GM21529 (cell line): ENCODE results near the gene OSBPL3.
"Not testable (repeated sequence)": the region's sequence is repeated elsewhere in the genome, so short reads cannot be mapped to it uniquely, and the experiment has no call there.

Source experiments
- ATAC-seq: cut with Tn5 transposase; IDR thresholded peaks from one replicate; pipeline ENCODE4 v1.9.1; 2021; ENCODE audit not compliant: unreplicated experiment

The OSBPL3 gene

DNA sequence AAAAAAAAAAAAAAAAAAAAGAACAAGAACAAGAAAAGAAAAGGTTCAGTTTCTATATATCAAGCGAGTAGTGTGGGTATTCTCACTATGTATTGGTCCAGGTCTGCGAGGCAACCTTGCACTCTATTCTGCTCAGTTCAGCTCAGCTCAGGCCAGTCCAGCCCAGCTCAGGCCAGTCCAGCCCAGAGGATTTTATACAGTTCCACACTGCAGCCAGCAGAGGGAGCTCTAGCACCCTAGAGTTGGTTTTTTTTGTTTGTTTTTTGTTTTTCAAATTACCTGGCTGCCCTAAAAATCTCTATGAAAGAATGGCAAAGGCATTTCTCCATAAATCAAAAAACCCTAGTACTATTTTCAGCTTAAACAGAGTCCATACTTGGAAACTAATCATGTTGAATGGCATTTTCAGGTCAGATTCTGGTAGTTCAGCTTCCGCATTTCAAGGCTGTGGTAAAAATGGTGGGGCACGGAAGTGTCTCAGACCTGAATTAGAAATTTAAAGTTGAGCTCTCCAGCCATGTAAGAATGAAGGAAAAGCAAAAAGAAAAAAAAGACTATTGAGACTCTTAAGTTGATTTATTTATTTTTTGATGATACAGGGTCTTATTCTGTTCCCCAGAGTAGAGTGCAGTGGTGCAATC lies 167.6 kb downstream of the OSBPL3 start:
- no peak for ATAC-seq

DNA sequence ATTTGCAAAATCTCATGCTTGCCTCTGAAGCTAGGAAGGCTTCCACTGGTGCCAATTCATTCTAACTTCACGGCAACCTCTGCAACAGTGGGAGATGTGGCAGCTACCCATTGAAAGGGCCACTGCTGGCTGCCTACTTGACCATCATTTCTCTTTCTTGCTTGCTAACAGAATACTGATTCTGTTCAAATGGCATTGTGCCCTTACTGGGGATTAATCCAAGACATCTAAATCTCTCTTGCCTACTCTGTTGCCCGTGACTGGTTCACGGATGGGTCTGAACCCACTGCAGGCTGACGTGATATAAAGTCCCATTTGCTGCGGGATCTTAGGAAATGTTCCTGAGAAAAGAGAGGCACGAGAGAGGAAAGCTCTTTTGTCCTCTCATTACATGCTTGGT lies 171.5 kb downstream of the OSBPL3 start:
- no peak for ATAC-seq

DNA sequence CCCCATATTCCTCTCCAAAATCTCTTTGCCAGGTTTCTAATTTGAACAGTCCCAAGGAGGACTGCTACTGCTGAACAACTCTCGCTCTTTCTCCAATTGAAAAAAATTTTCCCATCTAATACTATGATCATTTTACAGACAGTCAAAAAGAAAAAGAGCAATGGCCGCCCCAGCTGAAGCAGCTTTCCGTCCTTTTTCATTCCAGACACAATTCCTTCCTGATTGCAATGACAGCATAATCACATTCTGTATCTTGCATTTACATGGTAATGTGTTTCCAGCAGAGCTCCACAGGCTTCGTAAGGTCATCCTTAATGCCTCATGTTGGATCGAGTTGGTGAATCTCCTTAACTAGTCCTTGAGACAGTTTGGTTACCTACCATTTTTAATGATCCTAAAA lies 177.7 kb downstream of the OSBPL3 start:
- ATAC-seq = no peak

DNA sequence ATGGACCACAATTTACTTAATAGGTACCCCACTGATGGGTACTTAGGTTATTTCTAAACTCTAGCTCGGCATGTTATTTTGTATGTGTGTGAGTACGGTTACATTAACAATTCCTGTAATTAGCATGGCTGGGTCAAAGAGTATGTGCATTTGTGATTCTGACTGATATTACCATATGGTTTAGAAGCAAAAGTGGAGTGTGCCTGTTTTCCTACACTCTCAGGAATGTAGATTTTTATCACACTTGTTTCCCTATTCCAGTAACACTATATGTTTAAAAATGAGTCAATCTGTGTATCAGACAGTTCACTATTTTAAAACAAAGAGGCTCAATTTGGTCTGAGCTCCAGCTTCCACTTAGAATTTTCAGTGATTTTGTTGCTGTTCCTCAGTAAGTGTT lies 178.1 kb downstream of the OSBPL3 start:
- no peak for ATAC-seq

DNA sequence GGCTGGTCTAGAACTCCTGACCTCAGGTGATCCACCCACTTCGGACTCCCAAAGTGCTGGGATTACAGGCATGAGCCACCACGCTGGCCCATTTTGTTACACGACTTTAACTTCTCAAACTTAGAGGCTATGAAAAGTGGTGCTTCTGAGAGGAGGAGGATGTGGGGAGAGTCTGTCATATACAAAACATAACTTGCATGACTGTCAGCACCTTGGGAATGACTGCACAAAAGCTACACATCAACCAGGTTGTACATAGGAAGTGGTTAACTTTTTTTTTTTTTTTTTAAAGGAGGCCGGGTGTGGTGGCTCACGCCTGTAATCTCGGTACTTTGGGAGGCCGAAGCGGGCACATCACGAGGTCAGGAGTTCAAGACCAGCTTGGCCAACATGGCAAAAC lies 179.3 kb downstream of the OSBPL3 start:
- ATAC-seq = no peak

DNA sequence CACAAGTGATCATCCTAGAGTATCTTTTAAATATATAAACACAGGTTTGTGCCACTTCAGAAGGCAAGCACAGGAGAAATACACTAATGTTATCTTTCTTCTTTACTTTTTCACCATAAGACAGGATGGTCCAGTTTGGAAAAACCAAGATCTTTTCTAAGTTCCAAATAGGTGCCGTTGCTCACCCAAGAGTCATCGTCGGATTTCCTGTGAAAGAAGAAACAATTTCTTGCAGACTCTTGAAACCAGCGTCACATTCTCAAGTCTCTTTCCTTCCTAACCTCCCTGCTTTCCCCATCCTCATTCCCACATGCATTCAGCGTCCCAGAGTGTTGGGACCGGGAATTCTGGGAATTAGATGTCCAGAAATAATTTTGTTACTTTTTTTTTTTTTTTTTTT lies 179.9 kb downstream of the OSBPL3 start:
- ATAC-seq = no peak

DNA sequence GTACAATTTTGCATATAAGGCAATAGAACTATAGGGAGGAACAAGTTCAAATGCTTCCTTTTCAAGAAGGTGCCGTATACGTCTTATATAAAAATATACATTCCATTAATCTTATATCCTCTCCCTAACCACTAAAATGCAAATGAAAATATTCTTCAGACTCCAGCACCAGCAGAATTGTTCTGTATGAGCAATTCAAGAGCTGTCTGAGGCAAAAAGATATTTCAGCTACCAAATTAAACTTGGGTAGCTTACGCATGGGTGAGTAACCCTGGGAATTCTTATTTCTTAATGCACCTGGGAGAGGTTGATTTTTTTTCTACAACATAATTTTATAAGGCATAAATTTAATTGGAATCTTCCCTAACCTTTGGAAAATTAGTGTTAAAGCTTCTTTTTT lies 180.5 kb downstream of the OSBPL3 start:
- ATAC-seq = no peak

DNA sequence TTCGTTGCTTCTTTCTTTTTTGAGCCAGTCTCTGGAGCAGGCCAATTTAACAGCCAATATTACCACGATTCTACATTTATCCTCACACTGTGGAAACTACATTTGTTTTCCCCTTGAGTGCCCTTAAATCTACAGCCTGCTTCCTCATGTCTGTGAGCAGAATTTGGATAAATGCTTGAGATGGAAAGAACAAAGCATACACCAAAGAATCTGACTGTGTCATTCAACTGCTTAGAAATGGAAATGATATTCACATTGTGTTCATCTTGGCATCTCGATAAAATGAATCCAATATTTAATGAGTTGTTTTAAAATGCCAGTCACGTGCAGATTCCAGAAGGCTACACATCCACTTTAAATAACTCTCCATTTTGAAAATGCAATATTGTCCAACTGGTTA lies 181.7 kb downstream of the OSBPL3 start:
- no peak for ATAC-seq

DNA sequence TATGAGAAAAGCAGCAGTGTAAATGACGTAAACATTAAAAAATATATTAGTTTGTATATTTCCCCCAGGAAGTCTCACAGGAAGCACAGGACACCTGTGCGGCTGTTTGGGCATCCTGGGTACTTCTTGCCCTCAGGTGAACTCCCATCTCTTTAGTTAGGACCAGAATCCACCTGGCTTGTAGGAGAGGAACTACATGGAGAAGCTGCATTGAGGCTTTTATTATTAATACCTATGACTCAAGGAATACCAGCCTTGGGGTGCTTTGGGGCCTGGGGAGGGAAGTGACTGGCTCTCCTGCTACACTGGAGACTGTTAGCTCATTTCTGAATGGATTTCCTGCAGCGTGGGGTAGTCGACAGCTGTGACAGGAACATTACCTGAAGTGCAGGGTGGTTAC lies 182.7 kb downstream of the OSBPL3 start:
- ATAC-seq = no peak

DNA sequence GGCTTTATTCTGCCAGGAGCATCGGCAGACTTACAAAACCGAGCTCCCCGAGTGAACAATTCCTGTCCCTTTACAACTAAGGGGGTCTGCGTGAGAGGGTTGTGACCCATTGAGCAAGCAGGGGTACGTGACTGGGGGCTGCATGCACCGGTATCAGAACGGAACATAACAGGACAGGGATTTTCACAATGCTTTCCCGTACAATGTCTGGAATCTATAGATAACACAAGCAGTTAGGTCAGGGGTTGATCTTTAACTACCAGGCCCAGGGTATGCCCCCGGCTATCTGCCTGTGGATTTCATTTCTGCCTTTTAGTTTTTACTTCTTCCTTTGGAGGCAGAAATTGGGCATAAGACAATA lies 184.6 kb downstream of the OSBPL3 start:
- no peak for ATAC-seq

DNA sequence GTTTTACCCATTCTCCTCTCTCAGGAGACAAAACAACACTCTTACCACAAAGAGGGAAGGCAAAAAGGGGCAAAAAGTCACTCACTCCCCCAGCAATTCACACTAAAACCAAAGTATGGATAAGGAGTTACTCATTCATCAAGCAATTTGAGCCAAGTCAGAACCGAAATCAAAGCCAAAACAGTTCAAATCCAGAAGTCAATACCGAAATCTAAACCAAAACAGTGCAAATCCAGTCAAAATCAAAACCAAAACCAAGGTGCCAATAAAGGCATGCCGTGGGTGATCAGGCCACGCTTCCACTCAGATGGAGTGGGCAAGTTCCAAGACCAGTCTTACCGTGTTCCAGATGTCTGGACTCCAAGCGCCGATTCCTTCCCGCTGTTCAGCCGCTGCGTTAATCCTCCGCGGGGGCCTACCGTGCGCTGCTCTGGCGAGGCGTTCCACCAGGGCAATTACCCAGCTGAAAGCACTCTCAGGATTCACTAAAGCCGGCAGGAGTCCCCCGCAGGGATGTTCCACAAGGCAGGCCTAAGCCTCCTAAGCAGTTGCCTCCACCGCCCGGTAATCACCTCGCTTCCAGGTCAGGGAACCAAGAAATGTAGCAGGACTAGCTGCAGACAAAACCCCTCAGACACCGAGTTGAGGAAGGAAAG lies 185.1 kb downstream of the OSBPL3 start:
- not testable (repeated sequence) for ATAC-seq

DNA sequence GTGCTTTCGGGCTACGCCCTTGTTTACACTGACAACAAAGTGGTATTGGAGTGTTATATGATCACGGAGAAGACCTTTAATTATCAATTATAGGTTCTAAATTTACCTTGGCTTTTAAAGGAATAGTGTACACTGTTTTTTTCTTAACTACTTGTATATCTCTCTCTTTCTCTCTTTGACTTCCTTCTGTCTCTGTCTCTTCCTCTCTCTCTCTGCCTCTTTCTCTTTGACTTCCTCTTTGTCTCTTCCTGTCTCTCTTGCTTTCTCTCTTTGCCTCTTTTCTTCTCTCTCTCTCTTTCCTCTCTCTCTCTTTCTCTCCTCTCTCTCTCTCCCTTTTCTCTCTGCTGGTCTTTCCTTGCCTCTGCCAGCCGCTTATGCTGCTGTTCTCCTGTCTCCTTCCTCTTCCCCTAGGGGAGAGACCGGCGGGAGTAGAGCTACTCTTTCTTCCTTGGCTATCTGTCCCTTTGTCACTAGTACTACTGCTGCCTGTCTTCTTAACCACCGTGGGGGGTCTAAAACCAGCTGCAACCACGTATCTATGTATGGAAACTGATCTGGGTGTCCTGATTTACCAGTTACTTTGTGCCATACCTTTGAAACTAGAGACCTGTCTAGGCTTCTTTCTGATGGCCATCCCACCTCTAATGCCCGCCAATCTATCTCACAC lies 185.9 kb downstream of the OSBPL3 start:
- no peak for ATAC-seq

DNA sequence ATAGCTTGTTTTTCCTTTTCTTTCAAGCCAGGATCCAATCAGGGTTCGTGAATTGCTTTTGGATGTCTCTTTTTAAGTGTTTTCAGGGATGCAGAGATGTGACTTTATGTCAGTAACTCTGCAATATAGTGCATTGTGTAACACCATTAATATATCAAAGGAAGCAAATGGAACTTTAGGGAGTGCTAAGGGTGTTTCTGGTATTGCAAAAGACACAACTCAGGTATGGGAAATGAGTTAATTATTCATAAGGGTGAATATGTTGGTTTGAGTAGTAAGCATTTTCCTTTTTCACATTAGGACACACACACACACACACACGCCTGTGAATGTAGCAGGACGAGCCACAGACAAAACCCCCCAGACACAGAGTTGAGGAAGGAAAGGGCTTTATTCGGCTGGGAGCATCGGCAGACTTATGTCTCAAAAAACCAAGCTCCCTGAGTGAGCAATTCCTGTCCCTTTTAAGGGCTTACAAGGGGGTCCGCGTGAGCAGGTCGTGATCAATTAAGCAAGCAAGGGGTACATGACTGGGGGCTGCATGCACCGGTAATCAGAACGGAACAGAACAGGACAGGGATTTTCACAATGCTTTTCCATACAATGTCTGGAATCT lies 190.9 kb downstream of the OSBPL3 start:
- no peak for ATAC-seq

DNA sequence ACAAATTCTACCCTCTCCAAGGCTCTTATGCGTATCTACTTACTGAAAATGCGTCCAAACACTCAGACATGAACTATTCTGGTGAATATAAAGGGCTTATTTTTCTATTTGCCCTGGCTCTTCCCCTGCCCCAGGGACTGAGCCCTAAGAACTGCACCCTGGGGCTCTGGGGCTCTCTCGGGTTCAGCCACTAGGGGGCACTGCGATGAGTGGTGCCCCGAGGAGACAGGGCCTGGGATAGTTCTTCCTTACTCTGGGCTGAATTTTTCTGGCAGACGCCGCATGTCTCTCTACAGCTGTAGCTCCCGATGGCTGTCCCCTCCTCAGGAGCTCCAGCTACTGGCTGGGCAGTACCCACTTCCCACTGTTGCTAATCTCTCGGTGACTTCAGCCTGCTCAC lies 191.9 kb downstream of the OSBPL3 start:
- ATAC-seq = no peak

DNA sequence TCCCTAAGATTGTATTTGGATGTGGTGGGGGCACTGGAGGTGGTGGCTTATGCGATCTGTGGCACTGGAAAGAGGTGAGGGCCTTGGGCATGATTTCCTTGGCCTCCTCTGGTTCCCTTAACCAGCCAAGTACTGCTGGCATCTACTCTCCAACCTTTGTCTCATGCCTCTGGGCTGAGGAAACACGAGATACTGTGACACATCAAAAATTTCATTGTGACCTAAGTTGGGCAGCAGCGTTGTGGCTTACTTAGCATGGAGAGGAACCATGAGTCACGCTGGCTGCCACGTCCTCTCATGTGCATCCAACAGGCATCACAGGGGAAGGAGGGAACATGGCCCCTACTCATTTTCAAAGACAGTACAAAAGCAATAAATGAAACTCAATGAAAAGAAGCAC lies 193.0 kb downstream of the OSBPL3 start:
- no peak for ATAC-seq

DNA sequence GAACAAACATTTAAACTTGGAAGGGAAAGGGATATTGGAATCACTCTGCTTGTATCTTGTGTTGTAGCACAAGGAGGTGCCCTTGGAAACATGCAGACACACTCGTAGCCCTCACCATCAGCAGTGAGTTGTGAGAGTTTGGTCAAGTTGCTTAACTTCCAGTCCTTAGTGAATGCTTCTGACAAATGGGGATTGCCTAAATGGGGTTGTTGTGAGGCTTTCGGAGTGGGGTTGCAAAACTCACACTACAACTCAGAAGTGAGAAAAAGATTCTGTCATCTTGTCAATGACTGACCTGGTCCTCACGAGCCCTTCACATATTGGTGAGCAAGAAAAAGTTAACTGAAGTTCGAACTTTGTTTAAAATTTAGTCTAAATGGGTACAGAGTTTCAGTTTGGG lies 193.7 kb downstream of the OSBPL3 start:
- no peak for ATAC-seq

DNA sequence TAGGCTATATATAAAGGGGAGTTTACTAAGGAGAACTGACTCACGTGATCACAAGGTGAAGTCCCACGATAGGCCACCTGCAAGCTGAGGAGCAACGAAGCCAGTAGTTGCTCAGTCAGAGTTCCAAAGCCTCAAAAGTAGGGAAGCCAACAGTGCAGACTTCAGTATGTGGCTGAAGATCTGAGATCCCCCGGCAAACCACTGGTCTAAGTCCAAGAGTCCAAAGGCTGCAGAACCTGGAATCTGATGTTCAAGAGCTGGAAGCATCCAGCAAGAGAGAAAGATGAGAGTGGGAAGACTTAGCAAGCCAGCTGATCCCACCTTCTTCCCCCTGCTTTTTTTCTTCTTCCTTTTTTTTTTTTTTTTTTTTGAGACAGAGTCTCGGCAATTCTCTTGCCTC lies 195.7 kb downstream of the OSBPL3 start:
- ATAC-seq = no peak

DNA sequence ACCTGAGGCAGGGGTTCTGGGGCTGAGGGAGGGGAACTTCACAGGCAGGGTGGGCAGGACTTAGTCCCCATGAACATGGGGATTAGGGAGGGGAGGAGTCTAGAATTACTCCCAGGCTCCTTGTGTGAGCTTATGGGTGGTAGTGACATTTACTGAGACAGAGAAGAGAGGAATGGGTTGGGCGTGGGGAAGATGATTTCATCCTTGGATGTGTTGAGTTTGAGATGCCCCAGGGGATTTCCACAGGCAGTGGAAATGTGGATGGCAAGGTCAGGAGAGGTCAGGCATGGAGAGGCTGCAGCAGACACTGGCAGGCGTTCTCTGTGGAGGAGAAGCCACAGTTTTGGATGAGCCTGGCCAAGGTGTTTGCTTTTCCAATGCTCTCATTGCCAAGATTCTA lies 196.3 kb downstream of the OSBPL3 start:
- no peak for ATAC-seq

DNA sequence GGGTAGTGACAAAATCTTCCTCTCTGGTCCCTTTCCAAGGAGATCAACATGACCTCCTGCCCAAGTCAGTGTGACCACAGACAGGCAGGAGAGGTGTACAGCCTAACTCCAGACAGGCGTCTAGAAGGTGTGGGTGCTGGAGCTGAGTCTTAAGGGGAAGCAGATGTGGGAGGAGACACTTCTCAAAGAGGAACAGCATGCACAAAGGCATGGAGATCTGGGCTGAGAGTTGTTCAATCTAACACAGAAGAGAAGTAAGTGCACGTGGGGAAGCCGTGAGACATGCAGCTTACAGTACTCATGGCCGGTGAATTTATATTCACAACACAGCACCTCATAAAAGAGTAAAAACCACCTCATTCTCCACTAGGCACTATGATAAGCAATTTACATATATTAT lies 198.9 kb downstream of the OSBPL3 start:
- ATAC-seq = no peak

DNA sequence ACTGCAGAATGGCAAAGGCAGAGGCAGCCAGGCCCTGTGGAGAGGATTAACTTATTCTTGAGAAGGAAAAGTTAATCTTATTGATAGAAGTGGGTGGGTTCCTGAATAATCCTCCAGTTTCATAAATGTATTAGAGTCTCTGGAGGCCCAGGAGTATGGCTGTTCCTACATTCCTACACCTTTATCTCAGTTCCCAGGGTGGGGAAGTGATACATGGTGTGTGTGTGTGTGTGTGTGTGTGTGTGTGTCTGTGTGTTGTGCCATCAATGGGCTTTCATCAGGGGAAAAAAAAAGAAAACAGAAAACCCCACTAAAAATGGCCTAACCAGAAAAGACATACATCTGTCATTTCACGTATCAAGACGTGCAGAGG lies 200.7 kb downstream of the OSBPL3 start:
- ATAC-seq = no peak

DNA sequence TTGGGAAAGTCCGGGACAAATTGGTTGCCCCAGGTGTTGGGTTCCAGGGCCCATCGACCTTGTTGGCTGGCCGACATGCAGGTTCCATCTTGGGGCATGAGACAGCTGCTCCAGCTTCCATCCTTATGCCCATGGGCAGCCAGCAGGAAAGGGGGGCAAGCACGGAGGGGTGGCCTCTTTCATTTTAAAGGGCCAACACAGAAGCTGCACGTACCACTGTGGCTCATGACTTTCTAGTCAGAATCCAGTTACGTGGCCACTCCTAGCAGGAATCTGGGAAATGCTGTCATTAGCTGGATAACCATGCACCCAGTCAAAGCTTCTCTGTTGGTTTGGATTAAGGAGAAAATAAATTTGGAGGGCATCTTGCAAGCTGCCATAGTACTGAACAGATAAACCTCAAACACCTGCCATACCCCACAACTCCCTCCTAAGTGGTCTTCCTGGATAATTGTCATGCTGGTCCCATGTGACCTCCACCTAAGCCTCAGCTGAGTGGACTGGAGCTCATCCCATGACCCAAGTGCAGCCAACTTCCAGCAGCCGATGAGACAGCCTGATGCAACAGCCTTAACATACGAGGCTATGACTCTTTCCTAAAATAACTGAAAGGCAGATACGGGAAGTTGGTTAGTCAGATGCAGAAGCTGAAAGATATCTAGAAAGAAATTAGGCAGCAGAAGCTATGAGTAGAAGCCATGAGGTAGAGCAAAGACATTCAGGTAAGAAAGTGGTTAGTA lies 201.3 kb downstream of the OSBPL3 start:
- peak; percentile 73 for ATAC-seq

DNA sequence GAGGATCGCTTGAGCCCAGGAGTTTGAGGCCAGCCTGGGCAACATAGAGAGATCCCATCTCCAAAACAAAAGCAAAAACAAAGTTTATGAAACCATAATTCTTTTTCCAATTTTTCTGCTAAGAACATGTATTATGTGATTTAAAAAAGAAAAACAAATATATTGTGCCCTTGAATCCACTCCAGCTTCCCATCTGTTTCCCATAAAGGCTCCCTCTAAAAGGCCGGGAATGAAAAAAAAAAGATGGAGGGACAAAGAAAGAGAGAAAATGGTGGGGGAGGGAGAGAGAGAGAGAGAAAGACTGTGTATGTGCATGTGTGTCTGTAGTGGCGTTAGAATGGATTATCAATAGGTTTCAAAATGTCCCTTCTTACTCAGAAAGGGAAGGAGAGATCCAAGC lies 202.2 kb downstream of the OSBPL3 start:
- no peak for ATAC-seq
